Hypothalamus (tissue), 51 donors: Measurements from ENCODE around the gene ARHGEF12.

ENCODE experiments used
- DNase-seq, 51 donors: peaks; one replicate each; lab custom pipeline; 2025; lab: John Stamatoyannopoulos, UW

Gene ARHGEF12

GRCh38 chr11:120339394-120339890, 3.2 kb downstream of the ARHGEF12 start:
- DNase-seq, result peak in 18 of 51 donors; percentile 6 to 73 (median 34)

- no peak for DNase-seq
Measured at GRCh38 chr11:120340529-120340928, 4.3 kb downstream of the ARHGEF12 start.

- no peak for DNase-seq
Measured at GRCh38 chr11:120342226-120342625, 6.0 kb downstream of the ARHGEF12 start.

- no peak for DNase-seq
Measured at GRCh38 chr11:120342678-120343077, 6.5 kb downstream of the ARHGEF12 start.

GRCh38 chr11:120343429-120343828, 7.2 kb downstream of the ARHGEF12 start:
- peak in 14 of 51 donors; percentile 2 to 42 (median 14) for DNase-seq

GRCh38 chr11:120344302-120345004, 8.2 kb downstream of the ARHGEF12 start:
- DNase-seq, result peak in 2 of 51 donors; percentile 5 to 15

GRCh38 chr11:120346233-120346632, 10.0 kb downstream of the ARHGEF12 start:
- no peak for DNase-seq

GRCh38 chr11:120350637-120351036, 14.4 kb downstream of the ARHGEF12 start:
- no peak for DNase-seq

- no peak for DNase-seq
Measured at GRCh38 chr11:120352405-120352804, 16.2 kb downstream of the ARHGEF12 start.

- no peak for DNase-seq
Measured at GRCh38 chr11:120354068-120354467, 17.9 kb downstream of the ARHGEF12 start.

- no peak for DNase-seq
Measured at GRCh38 chr11:120354779-120355178, 18.6 kb downstream of the ARHGEF12 start.

- no peak for DNase-seq
Measured at GRCh38 chr11:120357620-120358019, 21.4 kb downstream of the ARHGEF12 start.

GRCh38 chr11:120358729-120359128, 22.5 kb downstream of the ARHGEF12 start:
- no peak for DNase-seq

GRCh38 chr11:120363436-120363835, 27.2 kb downstream of the ARHGEF12 start:
- DNase-seq, result no peak

GRCh38 chr11:120365512-120365911, 29.3 kb downstream of the ARHGEF12 start:
- DNase-seq, result no peak

GRCh38 chr11:120372296-120372695, 36.1 kb downstream of the ARHGEF12 start:
- no peak for DNase-seq

- no peak for DNase-seq
Measured at GRCh38 chr11:120375076-120375475, 38.9 kb downstream of the ARHGEF12 start.

- DNase-seq, result no peak
Measured at GRCh38 chr11:120376547-120377182, 40.5 kb downstream of the ARHGEF12 start.

GRCh38 chr11:120378474-120378873, 42.3 kb downstream of the ARHGEF12 start:
- no peak for DNase-seq

GRCh38 chr11:120381401-120381800, 45.2 kb downstream of the ARHGEF12 start:
- DNase-seq, result no peak

GRCh38 chr11:120383518-120384155, 47.4 kb downstream of the ARHGEF12 start:
- DNase-seq, result no peak

- DNase-seq, result no peak
Measured at GRCh38 chr11:120384476-120384875, 48.3 kb downstream of the ARHGEF12 start.
